Stomach (tissue), 19 donors: ENCODE results near the gene TJAP1. TPM values are rescaled to one million over a fixed set of nuclear protein-coding genes. Genes with fewer than 3 reads are reported as not detected.

Experiments used
- DNase-seq, 2 donors: peaks; one replicate each; pipeline versions ENCODE4 v3.0.0 to v3.0.0-alpha.2; 2013 to 2019
- H3K27ac ChIP-seq, 5 donors: fragments of 200-600 bp in 4 of 5; sonication (generic) in 4 of 5; one replicate each; pipeline ENCODE4 v1.5.1; 2013 to 2019; ENCODE audit warnings: mild to moderate bottlenecking in 1 of 5, moderate library complexity in 1 of 5
- H3K27me3 ChIP-seq, 3 donors: fragments of 200-600 bp; sonication (generic); one replicate each; pipeline ENCODE4 v1.5.1; 2017 to 2019; ENCODE audit warnings: mixed run types in 1 of 3
- H3K36me3 ChIP-seq, 4 donors: fragments of 200-600 bp; sonication (generic); 1 replicate in 3 of 4; 2 replicates in 1 of 4; pipeline ENCODE4 v1.5.1; 2016 to 2019
- H3K4me1 ChIP-seq, 4 donors: fragments of 200-600 bp; sonication (generic); one replicate each; pipeline ENCODE4 v1.5.1; 2016 to 2019
- H3K4me3 ChIP-seq, 4 donors: fragments of 200-600 bp; sonication (generic) in 3 of 4; one replicate each; pipeline ENCODE4 v1.5.1; 2016 to 2019; ENCODE audit warnings: mild to moderate bottlenecking in 1 of 4
- H3K9me3 ChIP-seq, 4 donors: fragments of 200-600 bp; sonication (generic); one replicate each; pipeline ENCODE4 v1.5.1; 2016 to 2019
- CTCF ChIP-seq, 7 experiments: fragments of 450-650 bp in 4 of 7; fragments of 200-600 bp in 3 of 7; sonication (generic) in 3 of 7; IDR thresholded peaks; one replicate each; pipeline ENCODE4 v1.5.1; 2016 to 2019; ENCODE audit warnings: antibody characterized with exemption in 7 of 7, control low read depth in 2 of 7, mild to moderate bottlenecking in 1 of 7
- EP300 ChIP-seq: sonication (generic); formaldehyde crosslinking; IDR thresholded peaks from one replicate; pipeline ENCODE4 v1.6.1; 2017; ENCODE audit warnings: antibody characterized with exemption
- POLR2A ChIP-seq, 4 donors: fragments of 450-650 bp; IDR thresholded peaks; one replicate each; pipeline ENCODE4 v1.6.1; 2016; ENCODE audit warnings: antibody characterized with exemption in 4 of 4, control low read depth in 2 of 4, mild to moderate bottlenecking in 1 of 4, moderate library complexity in 1 of 4
- POLR2AphosphoS5 ChIP-seq, 3 donors: sonication (generic); formaldehyde crosslinking; IDR thresholded peaks; one replicate each; pipeline ENCODE4 v1.6.1; 2016; ENCODE audit warnings: antibody characterized with exemption in 3 of 3
- WGBS, 5 donors: extraction: QIAGEN DNeasy Blood & Tissue Kit in 3 of 5; methylation state at CpG; one replicate each; pipeline versions ENCODE4 v1.1.5 to v1.1.7; 2013 to 2018; 5-methylcytosine and 5-hydroxymethylcytosine counted together
- intact Hi-C: fragments of 100-400 bp; cut with DNase I; formaldehyde crosslinking; loops from one replicate; pipeline ENCODE4 v1.15.1; 2023; ENCODE audit warnings: low total_unique reads
- long read RNA-seq, 10 donors: transcript quantifications; one replicate each; lab custom pipeline, GENCODE V29; 2026
- polyA plus RNA-seq, 3 donors: library from polyadenylated mRNA; stranded (reverse); fragments of 200-250 nt; gene quantifications; one replicate each; pipeline ENCODE4 v1.2.3, GENCODE V29; 2013
- total RNA-seq, 5 donors: library from RNA; depleted of rRNA; stranded (reverse); fragments of >200 nt; gene quantifications; one replicate each; pipeline versions ENCODE4 v1.1.0 to v1.2.3, GENCODE V29; 2014 to 2016
- donor health status: healthy with polysubstance abuse.
- donor health status: Bipolar disorder and iron deficiency.
- donor health status: healthy.

The TJAP1 gene, protein sequence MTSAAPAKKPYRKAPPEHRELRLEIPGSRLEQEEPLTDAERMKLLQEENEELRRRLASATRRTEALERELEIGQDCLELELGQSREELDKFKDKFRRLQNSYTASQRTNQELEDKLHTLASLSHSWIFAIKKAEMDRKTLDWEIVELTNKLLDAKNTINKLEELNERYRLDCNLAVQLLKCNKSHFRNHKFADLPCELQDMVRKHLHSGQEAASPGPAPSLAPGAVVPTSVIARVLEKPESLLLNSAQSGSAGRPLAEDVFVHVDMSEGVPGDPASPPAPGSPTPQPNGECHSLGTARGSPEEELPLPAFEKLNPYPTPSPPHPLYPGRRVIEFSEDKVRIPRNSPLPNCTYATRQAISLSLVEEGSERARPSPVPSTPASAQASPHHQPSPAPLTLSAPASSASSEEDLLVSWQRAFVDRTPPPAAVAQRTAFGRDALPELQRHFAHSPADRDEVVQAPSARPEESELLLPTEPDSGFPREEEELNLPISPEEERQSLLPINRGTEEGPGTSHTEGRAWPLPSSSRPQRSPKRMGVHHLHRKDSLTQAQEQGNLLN
- total RNA-seq (100 to 1,000 TPM in 1 of 5 donors, 10 to 100 TPM in 2, 1 to 10 TPM in 2; 8.4 to 182 (median 15.2) TPM), polyA plus RNA-seq (10 to 100 TPM; 10.8 to 17.5 (median 13.1) TPM)
- long read RNA-seq, donor 1, result 0 reads
- long read RNA-seq, donor 2, partial matches to known transcripts, result 5 of 5 reads
- long read RNA-seq, donor 2, other reads (novel, unspliced or antisense), result 0 of 5 reads
- long read RNA-seq, donor 3, result 0 reads
- long read RNA-seq, donor 4, result 0 reads
- long read RNA-seq, donor 5, partial matches to known transcripts, result 0 of 1 reads
- long read RNA-seq, donor 5, other reads (novel, unspliced or antisense), result 0 of 1 reads
- long read RNA-seq, donor 6, partial matches to known transcripts, result 0 of 5 reads
- long read RNA-seq, donor 6, other reads (novel, unspliced or antisense), result 0 of 5 reads
- long read RNA-seq, donor 7, partial matches to known transcripts, result 0 of 3 reads
- long read RNA-seq, donor 7, other reads (novel, unspliced or antisense), result 0 of 3 reads
- long read RNA-seq, donor 8, partial matches to known transcripts, result 0 of 1 reads
- long read RNA-seq, donor 8, other reads (novel, unspliced or antisense), result 0 of 1 reads
- long read RNA-seq, donor 9, partial matches to known transcripts, result 5 of 5 reads
- long read RNA-seq, donor 9, other reads (novel, unspliced or antisense), result 0 of 5 reads
- long read RNA-seq, donor 10, result 0 reads

DNA sequence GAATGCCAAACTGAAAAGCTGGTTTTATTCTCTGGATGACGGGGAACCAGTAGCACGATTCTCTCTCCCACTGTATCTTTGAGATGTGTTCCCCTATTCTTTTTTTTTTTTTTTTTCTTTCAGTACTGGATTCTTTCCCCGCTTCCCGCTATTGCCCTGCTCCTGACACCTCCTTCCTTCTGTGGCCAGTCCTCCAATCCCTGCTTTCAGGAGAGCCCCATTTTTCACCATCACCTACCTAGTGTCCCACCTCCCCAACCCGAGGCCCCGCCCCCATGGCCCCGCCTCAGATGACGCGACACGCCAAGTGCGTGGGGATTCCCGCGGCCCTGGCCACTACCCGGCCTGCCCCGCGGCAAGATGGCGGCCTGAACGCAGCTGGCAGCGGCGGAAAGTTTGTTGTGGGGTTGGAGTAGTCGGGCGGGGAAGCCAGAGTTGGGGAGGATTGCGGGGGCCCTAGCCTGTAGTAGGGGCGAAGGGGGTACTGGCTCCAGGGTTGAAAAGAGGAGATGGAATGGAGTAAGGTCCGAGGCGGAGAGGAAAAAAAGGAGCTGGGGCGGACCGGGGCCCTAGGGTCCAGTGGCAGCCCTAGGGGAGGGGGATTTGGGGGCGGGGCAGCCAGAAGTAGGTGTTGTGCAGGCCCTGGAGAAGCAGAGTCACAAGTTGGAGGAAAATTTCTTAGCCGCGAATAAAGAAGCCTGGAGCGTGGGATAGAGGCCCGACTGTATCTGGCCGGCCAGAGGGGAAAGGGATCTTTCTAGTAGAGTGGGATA lies at the start of gene TJAP1:
Gene TJAP1 (plus strand): TSS at position 336 of the 773 bp plus-strand sequence. CDS start 21,432 bp downstream, outside the sequence.
- Histone ChIP-seq H3K36me3 (peaks cover 0 to 6% (median 0%) of the 10 kb centered on the region in 4 donors), H3K27me3 (no peaks in the 10 kb centered on the region), H3K27ac (peak within 1 kb of the TSS; percentile 63 to 89 (median 87)), H3K9me3 (no peaks in the 10 kb centered on the region), H3K4me1 (peaks cover 19 to 53% (median 43%) of the 10 kb centered on the region in 4 donors), H3K4me3 (peak within 1 kb of the TSS; percentile 61 to 81 (median 73))
- intact Hi-C loops, result no loop called here
- peak; percentile 95 to 97 for DNase-seq
- no peak for TF ChIP-seq CTCF (IDR thresholded peaks at IDR 0.05)
- peak; percentile 96 for TF ChIP-seq POLR2AphosphoS5 (IDR thresholded peaks at IDR 0.05)
- TF ChIP-seq POLR2A (IDR thresholded peaks at IDR 0.05), result peak in 1 of 4 donors; percentile 38
- WGBS, 5 donors, result 1 to 2% (median 1%) methylated on average over 32 to 34 of the region's 34 CpGs

DNA sequence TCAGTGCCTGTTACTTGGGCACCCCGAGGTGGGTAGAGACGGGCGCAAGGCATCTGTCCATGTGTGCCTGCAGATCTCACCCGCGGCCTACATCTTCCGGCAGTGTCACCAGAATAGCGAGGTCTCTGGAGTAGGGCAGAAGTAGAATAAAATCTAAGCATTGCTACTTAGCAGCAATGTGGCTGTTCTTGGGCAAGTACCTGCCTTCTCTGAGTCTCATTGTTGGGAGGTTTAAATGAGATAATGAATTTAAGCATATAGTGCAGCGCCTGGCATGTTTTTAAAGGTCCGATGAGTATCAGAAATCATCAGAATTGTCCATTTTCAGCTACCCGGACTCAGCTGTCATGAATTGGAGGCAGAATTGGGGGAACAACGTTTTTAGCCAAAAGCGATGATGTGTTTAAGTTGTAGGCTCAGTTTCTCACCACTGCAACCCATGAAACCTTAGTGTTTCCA lies 49.2 kb upstream of the TJAP1 start:
- DNase-seq, result no peak
- intact Hi-C loops, result no loop called here
- Histone ChIP-seq H3K36me3 (peaks cover 16 to 24% (median 20%) of the 10 kb centered on the region in 4 donors), H3K27me3 (no peaks in the 10 kb centered on the region), H3K27ac (peak overlapping the region; percentile 89 to 94 (median 90)), H3K4me1 (peaks cover 9 to 33% (median 20%) of the 10 kb centered on the region in 4 donors), H3K9me3 (no peaks in the 10 kb centered on the region), H3K4me3 (peak overlapping the region; percentile 75 to 87 (median 79))
- WGBS, 5 donors, result 10 to 18% (median 11%) methylated on average over 11 to 12 of the region's 12 CpGs
- TF ChIP-seq POLR2AphosphoS5 (IDR thresholded peaks at IDR 0.05), result no peak
- no peak for TF ChIP-seq EP300
- TF ChIP-seq CTCF (IDR thresholded peaks at IDR 0.05), result no peak
- no peak for TF ChIP-seq POLR2A (IDR thresholded peaks at IDR 0.05)

GRCh38 chr6:43428874-43429273 lies 48.5 kb upstream of the TJAP1 start:
- intact Hi-C loops, result no loop called here
- Histone ChIP-seq H3K4me1 (peaks cover 9 to 33% (median 20%) of the 10 kb centered on the region in 4 donors), H3K27me3 (no peaks in the 10 kb centered on the region), H3K9me3 (no peaks in the 10 kb centered on the region), H3K27ac (peak overlapping the region in 3 of 5 donors; percentile 89 to 93 (median 90)), H3K36me3 (peaks cover 18 to 30% (median 27%) of the 10 kb centered on the region in 4 donors), H3K4me3 (peak overlapping the region in 3 of 4 donors; percentile 75 to 87 (median 79))
- 78 to 98% (median 91%) methylated on average over 3 of the region's 3 CpGs for WGBS, 5 donors
- no peak for DNase-seq
- no peak for TF ChIP-seq CTCF (IDR thresholded peaks at IDR 0.05)
- no peak for TF ChIP-seq EP300
- TF ChIP-seq POLR2AphosphoS5 (IDR thresholded peaks at IDR 0.05), result no peak
- no peak for TF ChIP-seq POLR2A (IDR thresholded peaks at IDR 0.05)
